HepG2 (cell line): ENCODE data around the gene HEXIM1. TPM values are rescaled to one million over a fixed set of nuclear protein-coding genes. Genes with fewer than 3 reads are reported as not detected.

ENCODE experiments used
- EP300 ChIP-seq, 3 experiments: sonication (generic) in 1 of 3; formaldehyde crosslinking in 1 of 3; IDR thresholded peaks; 2 replicates each; pipeline versions ENCODE4 v1.5.1 to v1.6.1; 2011 to 2020; ENCODE audit warnings: low read depth in 2 of 3, low read length in 2 of 3, borderline replicate concordance in 1 of 3, improper control_type of control experiment in 1 of 3, mild to moderate bottlenecking in 1 of 3, missing genetic modification reagents in 1 of 3, moderate library complexity in 1 of 3
- ESRRA ChIP-seq: sonication (generic); formaldehyde crosslinking; IDR thresholded peaks from 2 replicates; pipeline ENCODE4 v1.5.1; 2020; ENCODE audit warnings: mild to moderate bottlenecking, low read depth, missing genetic modification reagents
- FOXP1 ChIP-seq, 2 experiments: fragments of 450-650 bp in 1 of 2; IDR thresholded peaks; 2 replicates each; pipeline ENCODE4 v1.6.1; 2017 to 2018; ENCODE audit warnings: antibody characterized with exemption in 1 of 2
- JUN ChIP-seq: sonication (generic); formaldehyde crosslinking; IDR thresholded peaks from 2 replicates; pipeline ENCODE4 v1.4.0; 2020; ENCODE audit warnings: mild to moderate bottlenecking, missing genetic modification reagents
- KDM2A ChIP-seq: sonication (generic); formaldehyde crosslinking; IDR thresholded peaks from 2 replicates; pipeline ENCODE4 v1.4.0; 2020; ENCODE audit warnings: low read depth, missing genetic modification reagents, borderline replicate concordance
- KMT2A ChIP-seq: sonication (generic); formaldehyde crosslinking; IDR thresholded peaks from 2 replicates; pipeline ENCODE4 v1.4.0; 2020; ENCODE audit warnings: missing genetic modification reagents
- MAFF ChIP-seq: IDR thresholded peaks from 2 replicates; pipeline ENCODE4 v1.6.1; 2011; ENCODE audit warnings: low read depth, low read length, improper control_type of control experiment
- MTA1 ChIP-seq: sonication (generic); formaldehyde crosslinking; IDR thresholded peaks from 2 replicates; pipeline ENCODE4 v1.4.0; 2020; ENCODE audit warnings: missing genetic modification reagents, mild to moderate bottlenecking, borderline replicate concordance
- NCOA1 ChIP-seq: sonication (generic); formaldehyde crosslinking; IDR thresholded peaks from 2 replicates; pipeline ENCODE4 v1.9.0; 2021; ENCODE audit warnings: missing genetic modification reagents
- NFRKB ChIP-seq: fragments of 450-650 bp; IDR thresholded peaks from 2 replicates; pipeline ENCODE4 v1.6.1; 2017
- SMAD3 ChIP-seq: sonication (generic); formaldehyde crosslinking; IDR thresholded peaks from 2 replicates; pipeline ENCODE4 v1.4.0; 2020; ENCODE audit warnings: missing genetic modification reagents
- ZBTB20 ChIP-seq: sonication (generic); formaldehyde crosslinking; IDR thresholded peaks from 2 replicates; pipeline ENCODE4 v1.8.1; 2023; ENCODE audit warnings: missing genetic modification reagents, low read depth, mild to moderate bottlenecking, borderline replicate concordance
- ZNF121 ChIP-seq: sonication (generic); formaldehyde crosslinking; IDR thresholded peaks from 2 replicates; pipeline ENCODE4 v1.5.0; 2020; ENCODE audit warnings: mild to moderate bottlenecking, missing genetic modification reagents
- ZNF207 ChIP-seq: fragments of 450-650 bp; IDR thresholded peaks from 2 replicates; pipeline ENCODE4 v1.6.1; 2016; ENCODE audit warnings: antibody characterized with exemption, borderline replicate concordance
- ZNF510 ChIP-seq: sonication (generic); formaldehyde crosslinking; IDR thresholded peaks from 2 replicates; pipeline ENCODE4 v1.4.0; 2020; ENCODE audit warnings: low read depth, mild to moderate bottlenecking, missing genetic modification reagents
- ZNF558 ChIP-seq: sonication (generic); formaldehyde crosslinking; IDR thresholded peaks from 2 replicates; pipeline ENCODE4 v1.9.0; 2022; ENCODE audit warnings: mild to moderate bottlenecking, missing genetic modification reagents, borderline replicate concordance
- ZNF563 ChIP-seq: sonication (generic); formaldehyde crosslinking; IDR thresholded peaks from 2 replicates; pipeline ENCODE4 v1.8.0; 2022; ENCODE audit warnings: mild to moderate bottlenecking, moderate library complexity, missing genetic modification reagents
- ZNF644 ChIP-seq: IDR thresholded peaks from 2 replicates; pipeline ENCODE4 v1.6.1; 2016; ENCODE audit warnings: low read depth
- ZNF766 ChIP-seq: sonication (generic); formaldehyde crosslinking; IDR thresholded peaks from 2 replicates; pipeline ENCODE4 v1.5.0; 2020; ENCODE audit warnings: missing genetic modification reagents, borderline replicate concordance
- ZNF816 ChIP-seq: sonication (generic); formaldehyde crosslinking; IDR thresholded peaks from 2 replicates; pipeline ENCODE4 v1.8.0; 2022; ENCODE audit warnings: missing genetic modification reagents, mild to moderate bottlenecking, borderline replicate concordance
- polyA plus RNA-seq, 8 experiments: library from polyadenylated mRNA; depleted of rRNA in 3 of 8; stranded (reverse) in 7 of 8; unstranded in 1 of 8; fragments of >200 nt; fragmentation: Illumina TruSeq in 4 of 8; extraction: Trizol in 4 of 8; gene quantifications; 2 replicates each; pipeline versions ENCODE4 v1.2.1 to v1.2.3, GENCODE V29; 2011 to 2016; ENCODE audit warnings: low read depth in 4 of 8, missing spikeins in 1 of 8, mixed read lengths in 1 of 8; ENCODE audit not compliant: insufficient read depth in 1 of 8
- total RNA-seq, 5 experiments: library from RNA; depleted of rRNA; stranded (reverse); fragments of >200 nt; fragmentation: Illumina TruSeq; extraction: Trizol; gene quantifications; 2 replicates each; pipeline ENCODE4 v1.2.3, GENCODE V29; 2016; ENCODE audit warnings: low read depth in 1 of 5
- TF ChIP-seq, protein P1 (sequence below): sonication (generic); formaldehyde crosslinking; IDR thresholded peaks from 2 replicates; pipeline ENCODE4 v1.4.0; 2020; ENCODE audit warnings: missing genetic modification reagents
- TF ChIP-seq, protein P2 (sequence below): sonication (generic); formaldehyde crosslinking; IDR thresholded peaks from 2 replicates; pipeline ENCODE4 v1.8.0; 2022; ENCODE audit warnings: missing genetic modification reagents, mild to moderate bottlenecking, moderate library complexity, borderline replicate concordance
- TF ChIP-seq, protein P3 (sequence below): IDR thresholded peaks from 2 replicates; pipeline ENCODE4 v1.6.1; 2016; ENCODE audit warnings: missing biosample characterization, missing genetic modification reagents, low read depth

Gene HEXIM1
- total and polyA plus RNA-seq, 2 of the 13 experiments (the other 11 are each of a cell fraction or from before 2014, with no cell fraction given), result 10.5 to 16.6 TPM

DNA sequence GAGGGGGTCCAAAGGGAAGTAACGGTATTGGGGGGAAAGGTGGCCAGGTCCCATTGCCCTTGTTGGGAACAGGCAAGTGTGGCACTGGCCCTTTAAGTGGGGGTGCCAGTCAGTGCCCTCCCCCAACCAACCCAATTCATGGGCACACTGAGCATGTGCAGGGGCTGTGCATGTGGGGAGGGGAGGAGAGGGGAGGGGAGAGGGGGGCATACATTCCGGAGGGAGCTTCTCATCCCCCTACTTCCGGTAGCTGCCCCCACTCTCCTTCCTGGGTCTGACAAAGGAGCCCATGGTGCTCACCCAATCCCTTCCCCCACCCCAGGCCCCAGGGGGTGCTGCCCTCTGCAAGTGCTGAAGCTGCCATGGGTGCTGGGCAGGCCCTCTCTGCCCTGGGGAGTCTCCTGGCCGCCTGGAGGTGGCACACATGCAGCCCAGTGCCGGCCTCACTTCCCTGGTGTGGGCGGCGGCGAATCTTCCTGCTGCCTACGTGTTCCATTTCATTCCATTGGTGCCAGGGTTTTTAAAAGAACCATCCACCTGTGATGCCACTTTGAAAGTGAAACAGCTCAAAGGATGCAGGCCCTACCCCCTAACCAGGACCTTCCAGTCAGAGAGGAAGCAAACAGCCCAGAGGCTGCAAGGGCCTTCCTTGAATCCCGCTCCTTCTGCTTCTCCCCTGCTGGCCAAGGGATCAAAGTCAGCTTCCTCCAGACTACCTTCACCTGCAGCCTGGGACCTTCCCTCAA lies 24.4 kb downstream of the HEXIM1 start (continued):
- TF ChIP-seq NCOA1 (CRISPR knock-in tag), result no peak
- TF ChIP-seq NFRKB, result no peak
- TF ChIP-seq, protein P1, sequence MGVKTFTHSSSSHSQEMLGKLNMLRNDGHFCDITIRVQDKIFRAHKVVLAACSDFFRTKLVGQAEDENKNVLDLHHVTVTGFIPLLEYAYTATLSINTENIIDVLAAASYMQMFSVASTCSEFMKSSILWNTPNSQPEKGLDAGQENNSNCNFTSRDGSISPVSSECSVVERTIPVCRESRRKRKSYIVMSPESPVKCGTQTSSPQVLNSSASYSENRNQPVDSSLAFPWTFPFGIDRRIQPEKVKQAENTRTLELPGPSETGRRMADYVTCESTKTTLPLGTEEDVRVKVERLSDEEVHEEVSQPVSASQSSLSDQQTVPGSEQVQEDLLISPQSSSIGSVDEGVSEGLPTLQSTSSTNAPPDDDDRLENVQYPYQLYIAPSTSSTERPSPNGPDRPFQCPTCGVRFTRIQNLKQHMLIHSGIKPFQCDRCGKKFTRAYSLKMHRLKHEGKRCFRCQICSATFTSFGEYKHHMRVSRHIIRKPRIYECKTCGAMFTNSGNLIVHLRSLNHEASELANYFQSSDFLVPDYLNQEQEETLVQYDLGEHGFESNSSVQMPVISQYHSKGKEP (CRISPR knock-in tag), result no peak
- no peak for TF ChIP-seq MAFF
- peak; percentile 35; the same call in 1 of the 2 replicates for TF ChIP-seq SMAD3 (CRISPR knock-in tag)
- 0 out of 2 replicates have a peak, but pooled peaks have one; percentile 65 for TF ChIP-seq ZNF563 (CRISPR knock-in tag)
- peak; percentile 79 for TF ChIP-seq MTA1 (CRISPR knock-in tag)
- 0 out of 2 replicates have a peak, but pooled peaks have one; percentile 29 for TF ChIP-seq ZNF644 (CRISPR knock-in tag)
- TF ChIP-seq ZNF510, result peak; percentile 81
- TF ChIP-seq KDM2A (CRISPR knock-in tag), result peak; percentile 84; the same call in 1 of the 2 replicates
- TF ChIP-seq ZNF558 (CRISPR knock-in tag), result no peak
- peak; percentile 39; the same call in 1 of the 2 replicates for TF ChIP-seq ZNF121 (CRISPR knock-in tag)
- TF ChIP-seq JUN (CRISPR knock-in tag), result peak; percentile 70; the same call in 1 of the 2 replicates
- TF ChIP-seq FOXP1 (IDR thresholded peaks at IDR 0.05), result no peak
- no peak for TF ChIP-seq FOXP1 (CRISPR knock-in tag; IDR thresholded peaks at IDR 0.05)
- 0 out of 2 replicates have a peak, but pooled peaks have one; percentile 49 for TF ChIP-seq ZNF816 (CRISPR knock-in tag)
- TF ChIP-seq EP300 (IDR thresholded peaks at IDR 0.05; ENCODE audit: low read depth in 2 of 2, low read length in 2 of 2), result peak; percentile 47 to 74; a peak in 2 of 4 replicates
- peak; percentile 85 for TF ChIP-seq EP300 (CRISPR knock-in tag; IDR thresholded peaks at IDR 0.05; ENCODE audit: borderline replicate concordance)
- TF ChIP-seq ZNF207, result no peak
- 0 out of 2 replicates have a peak, but pooled peaks have one; percentile 29 for TF ChIP-seq ZNF766
- TF ChIP-seq ESRRA (CRISPR knock-in tag), result peak; percentile 15; the same call in 1 of the 2 replicates
- TF ChIP-seq, protein P2, sequence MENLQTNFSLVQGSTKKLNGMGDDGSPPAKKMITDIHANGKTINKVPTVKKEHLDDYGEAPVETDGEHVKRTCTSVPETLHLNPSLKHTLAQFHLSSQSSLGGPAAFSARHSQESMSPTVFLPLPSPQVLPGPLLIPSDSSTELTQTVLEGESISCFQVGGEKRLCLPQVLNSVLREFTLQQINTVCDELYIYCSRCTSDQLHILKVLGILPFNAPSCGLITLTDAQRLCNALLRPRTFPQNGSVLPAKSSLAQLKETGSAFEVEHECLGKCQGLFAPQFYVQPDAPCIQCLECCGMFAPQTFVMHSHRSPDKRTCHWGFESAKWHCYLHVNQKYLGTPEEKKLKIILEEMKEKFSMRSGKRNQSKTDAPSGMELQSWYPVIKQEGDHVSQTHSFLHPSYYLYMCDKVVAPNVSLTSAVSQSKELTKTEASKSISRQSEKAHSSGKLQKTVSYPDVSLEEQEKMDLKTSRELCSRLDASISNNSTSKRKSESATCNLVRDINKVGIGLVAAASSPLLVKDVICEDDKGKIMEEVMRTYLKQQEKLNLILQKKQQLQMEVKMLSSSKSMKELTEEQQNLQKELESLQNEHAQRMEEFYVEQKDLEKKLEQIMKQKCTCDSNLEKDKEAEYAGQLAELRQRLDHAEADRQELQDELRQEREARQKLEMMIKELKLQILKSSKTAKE (CRISPR knock-in tag), result no peak
- TF ChIP-seq ZBTB20 (CRISPR knock-in tag), result 0 out of 2 replicates have a peak, but pooled peaks have one; percentile 17
- no peak for TF ChIP-seq KMT2A (CRISPR knock-in tag)
- TF ChIP-seq, protein P3, sequence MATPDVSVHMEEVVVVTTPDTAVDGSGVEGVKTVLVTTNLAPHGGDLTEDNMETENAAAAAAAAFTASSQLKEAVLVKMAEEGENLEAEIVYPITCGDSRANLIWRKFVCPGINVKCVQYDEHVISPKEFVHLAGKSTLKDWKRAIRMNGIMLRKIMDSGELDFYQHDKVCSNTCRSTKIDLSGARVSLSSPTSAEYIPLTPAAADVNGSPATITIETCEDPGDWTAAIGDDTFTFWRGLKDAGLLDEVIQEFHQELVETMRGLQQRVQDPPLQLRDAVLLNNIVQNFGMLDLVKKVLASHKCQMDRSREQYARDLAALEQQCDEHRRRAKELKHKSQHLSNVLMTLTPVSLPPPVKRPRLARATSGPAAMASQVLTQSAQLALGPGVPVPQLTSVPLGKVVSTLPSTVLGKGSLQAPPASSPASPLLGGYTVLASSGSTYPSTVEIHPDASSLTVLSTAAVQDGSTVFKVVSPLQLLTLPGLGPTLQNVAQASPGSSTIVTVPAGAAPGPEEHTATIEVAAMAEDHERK (CRISPR knock-in tag), result no peak
